ACC112 (cell line): ENCODE results near the gene AXIN1.

ENCODE experiments used
- H2AFZ ChIP-seq: fragments of 200-600 bp; sonication (generic); one replicate; pipeline ENCODE4 v1.6.0; 2017; ENCODE audit warnings: antibody characterized with exemption, low read length; ENCODE audit not compliant: unreplicated experiment
- H3K27ac ChIP-seq: fragments of 200-600 bp; sonication (generic); 2 replicates; pipeline ENCODE4 v1.5.1; 2014; ENCODE audit warnings: low read depth, mild to moderate bottlenecking, antibody characterized with exemption, low read length, moderate library complexity
- H3K27me3 ChIP-seq: fragments of 200-600 bp; sonication (generic); 2 replicates; pipeline ENCODE4 v1.6.1; 2014; ENCODE audit warnings: mild to moderate bottlenecking, antibody characterized with exemption, low read length, moderate library complexity, mixed read lengths; ENCODE audit not compliant: insufficient read depth
- H3K36me3 ChIP-seq: fragments of 200-600 bp; sonication (generic); 2 replicates; pipeline ENCODE4 v1.6.1; 2016; ENCODE audit warnings: mild to moderate bottlenecking, antibody characterized with exemption, low read length, moderate library complexity, mixed read lengths; ENCODE audit not compliant: insufficient read depth
- H3K4me1 ChIP-seq: fragments of 200-600 bp; sonication (generic); one replicate; pipeline ENCODE4 v1.6.1; 2016; ENCODE audit warnings: low read length, mixed read lengths; ENCODE audit not compliant: insufficient read depth, unreplicated experiment, control insufficient read depth
- H3K4me3 ChIP-seq: fragments of 200-600 bp; sonication (generic); 2 replicates; pipeline ENCODE4 v1.5.1; 2014; ENCODE audit warnings: mild to moderate bottlenecking, low read depth, low read length
- H3K79me2 ChIP-seq: fragments of 200-600 bp; sonication (generic); one replicate; pipeline ENCODE4 v1.6.0; 2016; ENCODE audit warnings: low read length; ENCODE audit not compliant: control insufficient read depth, unreplicated experiment, insufficient read depth

AXIN1 gene

GRCh38 chr16:324201-324450, 28.4 kb downstream of the AXIN1 start:
- Histone ChIP-seq H3K79me2 (peaks cover 22% of the 10 kb centered on the region), H3K4me3 (no peak overlapping the region), H3K36me3 (no peaks in the 10 kb centered on the region; the same call in 1 of the 2 replicates), H3K27ac (no peak overlapping the region), H3K4me1 (peaks cover 12% of the 10 kb centered on the region), H3K27me3 (no peaks in the 10 kb centered on the region), H2AFZ (no peak overlapping the region)

- Histone ChIP-seq H3K36me3 (no peaks in the 10 kb centered on the region; the same call in 1 of the 2 replicates), H3K4me1 (peaks cover 6% of the 10 kb centered on the region), H2AFZ (no peak overlapping the region), H3K27ac (no peak overlapping the region), H3K4me3 (no peak overlapping the region), H3K79me2 (peaks cover 25% of the 10 kb centered on the region), H3K27me3 (no peaks in the 10 kb centered on the region)
Measured at GRCh38 chr16:322476-323143, 29.9 kb downstream of the AXIN1 start.

- Histone ChIP-seq H3K27me3 (no peaks in the 10 kb centered on the region), H3K4me3 (no peak overlapping the region), H3K36me3 (no peaks in the 10 kb centered on the region; the same call in 1 of the 2 replicates), H3K27ac (no peak overlapping the region), H3K79me2 (peaks cover 25% of the 10 kb centered on the region), H3K4me1 (no peaks in the 10 kb centered on the region), H2AFZ (no peak overlapping the region)
Measured at GRCh38 chr16:321532-321931, 31.0 kb downstream of the AXIN1 start.

GRCh38 chr16:320206-320605, 32.3 kb downstream of the AXIN1 start:
- Histone ChIP-seq H3K27ac (no peak overlapping the region), H3K4me1 (no peaks in the 10 kb centered on the region), H3K36me3 (no peaks in the 10 kb centered on the region; the same call in 1 of the 2 replicates), H2AFZ (no peak overlapping the region), H3K79me2 (peaks cover 25% of the 10 kb centered on the region), H3K27me3 (no peaks in the 10 kb centered on the region), H3K4me3 (no peak overlapping the region)

GRCh38 chr16:318628-319027, 33.9 kb downstream of the AXIN1 start:
- no peaks in the 10 kb centered on the region for H3K36me3 ChIP-seq

GRCh38 chr16:317583-317982, 34.9 kb downstream of the AXIN1 start:
- H3K4me1 ChIP-seq: no peaks in the 10 kb centered on the region
- H3K27ac ChIP-seq: no peak overlapping the region
- no peak overlapping the region for H2AFZ ChIP-seq
- no peaks in the 10 kb centered on the region for H3K27me3 ChIP-seq
- no peaks in the 10 kb centered on the region for H3K36me3 ChIP-seq
- no peak overlapping the region for H3K4me3 ChIP-seq
- H3K79me2 ChIP-seq: peaks cover 19% of the 10 kb centered on the region

More at GRCh38 chr16:318628-319027, 33.9 kb downstream of the AXIN1 start:
- H3K27ac ChIP-seq: no peak overlapping the region
- no peak overlapping the region for H2AFZ ChIP-seq
- peaks cover 19% of the 10 kb centered on the region for H3K79me2 ChIP-seq
- H3K4me3 ChIP-seq: no peak overlapping the region
- no peaks in the 10 kb centered on the region for H3K4me1 ChIP-seq
- no peaks in the 10 kb centered on the region for H3K27me3 ChIP-seq

- no peaks in the 10 kb centered on the region for H3K36me3 ChIP-seq
- H3K4me1 ChIP-seq: no peaks in the 10 kb centered on the region
- no peak overlapping the region for H2AFZ ChIP-seq
- H3K27me3 ChIP-seq: no peaks in the 10 kb centered on the region
- H3K4me3 ChIP-seq: no peak overlapping the region
- H3K79me2 ChIP-seq: peaks cover 19% of the 10 kb centered on the region
- H3K27ac ChIP-seq: no peak overlapping the region
Measured at GRCh38 chr16:316741-317464, 35.6 kb downstream of the AXIN1 start.

GRCh38 chr16:314795-315299, 37.7 kb downstream of the AXIN1 start:
- H3K27ac ChIP-seq: no peak overlapping the region
- H3K79me2 ChIP-seq: peaks cover 7% of the 10 kb centered on the region
- H3K4me1 ChIP-seq: no peaks in the 10 kb centered on the region
- H3K27me3 ChIP-seq: no peaks in the 10 kb centered on the region
- no peak overlapping the region for H2AFZ ChIP-seq
- no peaks in the 10 kb centered on the region for H3K36me3 ChIP-seq
- no peak overlapping the region for H3K4me3 ChIP-seq

GRCh38 chr16:314351-314750, 38.2 kb downstream of the AXIN1 start:
- Histone ChIP-seq H3K79me2 (peaks cover 3% of the 10 kb centered on the region), H3K36me3 (no peaks in the 10 kb centered on the region), H3K4me3 (no peak overlapping the region), H3K27me3 (no peaks in the 10 kb centered on the region), H2AFZ (no peak overlapping the region), H3K4me1 (no peaks in the 10 kb centered on the region), H3K27ac (no peak overlapping the region)

- Histone ChIP-seq H2AFZ (no peak overlapping the region), H3K4me3 (no peak overlapping the region), H3K79me2 (no peaks in the 10 kb centered on the region), H3K4me1 (no peaks in the 10 kb centered on the region), H3K36me3 (no peaks in the 10 kb centered on the region), H3K27me3 (no peaks in the 10 kb centered on the region), H3K27ac (no peak overlapping the region)
Measured at GRCh38 chr16:311725-312124, 40.8 kb downstream of the AXIN1 start.

GRCh38 chr16:309476-309875, 43.0 kb downstream of the AXIN1 start:
- Histone ChIP-seq H3K79me2 (no peaks in the 10 kb centered on the region), H3K27me3 (no peaks in the 10 kb centered on the region), H2AFZ (no peak overlapping the region), H3K4me1 (no peaks in the 10 kb centered on the region), H3K4me3 (no peak overlapping the region), H3K36me3 (no peaks in the 10 kb centered on the region; the same call in 1 of the 2 replicates), H3K27ac (no peak overlapping the region)
